GM19438 (cell line): Measurements from ENCODE around the gene HOXA1.
"Not testable (repeated sequence)": the region's sequence is repeated elsewhere in the genome, so short reads cannot be mapped to it uniquely, and the experiment has no call there.

Source experiments
- ATAC-seq: cut with Tn5 transposase; IDR thresholded peaks from one replicate; pipeline ENCODE4 v1.9.1; 2021; ENCODE audit warnings: low read depth; ENCODE audit not compliant: unreplicated experiment

Gene HOXA1

DNA sequence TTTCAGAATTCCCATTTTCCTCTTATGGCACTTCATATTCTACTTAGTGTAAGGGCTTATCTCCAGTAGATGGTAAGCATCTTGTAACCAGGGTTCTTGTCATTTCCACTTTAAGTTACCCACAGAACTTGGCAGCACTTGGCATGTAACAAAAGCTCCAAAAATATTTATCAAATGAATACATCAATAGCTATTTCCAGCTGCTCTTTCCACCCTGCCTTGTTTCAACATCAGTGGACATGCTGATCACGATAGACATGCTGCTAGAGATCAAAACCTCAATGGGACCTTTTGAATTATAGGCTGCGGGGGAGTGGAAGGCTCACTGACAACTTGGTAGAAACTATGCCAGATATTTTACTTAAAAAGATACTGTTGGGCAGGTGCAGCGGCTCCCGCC, 32.9 kb downstream of the HOXA1 start:
- no peak for ATAC-seq

DNA sequence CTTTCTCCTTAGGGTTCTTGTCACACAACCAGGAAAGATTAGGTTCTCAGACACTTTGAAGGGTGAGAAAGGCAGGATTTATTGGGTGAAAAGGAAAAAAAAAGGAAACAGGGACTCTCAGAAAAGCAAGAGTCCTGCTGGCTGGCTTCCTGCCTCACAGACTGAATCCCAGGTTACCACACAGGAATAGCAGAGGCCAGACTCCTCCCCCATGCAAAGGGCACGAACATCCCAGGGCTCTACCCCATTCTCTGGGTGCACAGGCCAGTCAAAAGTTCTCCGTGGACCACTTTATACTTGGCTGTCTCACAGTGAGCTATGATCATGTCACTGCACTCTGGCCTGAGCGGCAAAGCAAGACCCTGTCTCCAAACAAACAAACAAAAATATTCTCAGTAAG, 42.6 kb downstream of the HOXA1 start:
- ATAC-seq = no peak

GRCh38 chr7:27051451-27051850, 44.3 kb downstream of the HOXA1 start:
- ATAC-seq = no peak

- ATAC-seq = no peak
Measured at GRCh38 chr7:27048438-27048837, 47.4 kb downstream of the HOXA1 start.

- ATAC-seq = no peak
Measured at GRCh38 chr7:27046854-27047549, 48.8 kb downstream of the HOXA1 start.

GRCh38 chr7:27045972-27046371, 49.8 kb downstream of the HOXA1 start:
- ATAC-seq = not testable (repeated sequence)

GRCh38 chr7:27045066-27045465, 50.7 kb downstream of the HOXA1 start:
- not testable (repeated sequence) for ATAC-seq
